Measurements from ENCODE around the gene CRIM1.

The CRIM1 gene

DNA sequence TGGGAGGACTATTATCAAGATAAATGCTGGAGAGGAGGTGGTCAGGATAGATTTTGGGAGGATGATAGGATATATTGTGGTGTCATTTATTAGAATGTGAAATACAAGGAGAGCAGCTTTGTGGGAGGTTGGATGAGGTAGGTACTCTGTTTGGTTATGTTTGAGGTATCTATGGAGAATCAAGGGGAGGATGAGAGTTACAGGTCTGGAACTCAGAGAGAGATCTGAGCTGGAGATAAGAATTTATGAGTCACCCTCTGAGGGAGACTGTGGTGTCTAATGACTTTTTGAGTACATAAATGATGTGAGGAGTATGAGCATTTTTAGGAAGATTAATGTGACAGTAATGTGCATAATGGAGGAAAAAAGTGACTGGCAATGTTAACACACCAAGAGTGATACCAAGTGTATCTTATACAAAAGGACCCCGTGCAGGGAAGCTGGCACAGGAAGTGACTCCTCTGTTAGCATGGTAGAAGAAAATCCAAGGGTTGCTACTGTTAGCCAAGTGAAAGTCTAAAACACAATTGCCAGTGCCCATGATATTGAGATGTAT lies 48.2 kb downstream of the CRIM1 start:
- FAIRE-seq, result no peak

DNA sequence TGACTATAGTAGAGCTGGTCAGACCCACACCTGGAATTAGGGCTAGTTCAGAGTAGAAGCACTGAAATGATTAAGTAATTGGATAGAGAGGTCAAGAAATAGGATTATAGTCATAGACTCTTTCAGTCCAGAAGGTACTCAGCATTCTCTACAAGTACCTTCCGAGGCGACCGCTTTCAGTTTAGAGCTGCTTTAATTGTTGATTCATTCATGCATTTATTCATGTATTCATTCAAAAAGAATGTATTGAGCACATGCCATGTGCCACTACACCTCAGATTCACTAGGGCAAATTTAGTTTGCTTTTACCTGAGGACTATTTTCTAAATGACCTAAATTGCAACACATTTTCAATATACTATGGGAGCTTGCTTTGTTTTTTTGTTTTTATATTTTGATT lies 48.7 kb downstream of the CRIM1 start:
- FAIRE-seq, result no peak

GRCh38 chr2:36404754-36405153 lies 49.2 kb downstream of the CRIM1 start:
- no peak for FAIRE-seq

DNA sequence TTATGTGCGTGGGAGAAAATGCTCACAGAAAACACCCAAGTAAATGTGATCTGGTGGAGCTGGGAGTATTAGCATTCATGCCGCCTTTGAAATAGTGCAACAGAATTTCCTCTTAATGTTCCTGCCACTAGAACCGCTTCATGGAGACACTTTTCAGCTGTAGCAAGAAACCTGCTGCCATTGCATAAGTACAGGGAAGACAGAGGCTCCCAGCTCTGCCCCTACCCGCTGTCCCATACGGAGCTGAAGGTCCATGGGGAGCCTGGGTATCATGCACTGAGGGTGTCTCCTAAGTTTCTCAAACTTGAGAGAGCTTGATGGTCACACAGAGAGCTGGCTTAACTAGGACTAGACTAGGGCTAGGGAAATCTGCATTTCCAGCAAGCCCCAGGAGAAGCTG lies 49.6 kb downstream of the CRIM1 start:
- FAIRE-seq, result no peak

DNA sequence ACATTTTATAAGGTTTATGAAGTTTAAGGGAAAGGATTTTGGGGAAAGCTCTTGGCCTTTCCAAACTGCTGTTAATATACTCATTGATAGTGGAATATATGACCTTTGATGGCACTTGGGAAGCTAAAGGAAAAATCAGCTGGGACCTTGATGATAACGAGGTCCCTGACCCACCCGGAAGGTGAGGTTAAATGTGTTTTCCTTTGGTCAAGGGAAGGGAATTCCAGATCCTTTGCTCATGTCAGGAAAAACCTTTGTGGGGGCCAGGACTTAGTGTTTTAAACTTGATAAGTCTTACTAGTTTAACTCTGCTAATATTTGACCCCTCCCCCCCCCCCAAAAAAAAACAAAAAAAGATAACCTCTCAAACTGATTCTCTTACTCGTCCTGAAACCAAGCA lies 50.7 kb downstream of the CRIM1 start:
- FAIRE-seq, result no peak

DNA sequence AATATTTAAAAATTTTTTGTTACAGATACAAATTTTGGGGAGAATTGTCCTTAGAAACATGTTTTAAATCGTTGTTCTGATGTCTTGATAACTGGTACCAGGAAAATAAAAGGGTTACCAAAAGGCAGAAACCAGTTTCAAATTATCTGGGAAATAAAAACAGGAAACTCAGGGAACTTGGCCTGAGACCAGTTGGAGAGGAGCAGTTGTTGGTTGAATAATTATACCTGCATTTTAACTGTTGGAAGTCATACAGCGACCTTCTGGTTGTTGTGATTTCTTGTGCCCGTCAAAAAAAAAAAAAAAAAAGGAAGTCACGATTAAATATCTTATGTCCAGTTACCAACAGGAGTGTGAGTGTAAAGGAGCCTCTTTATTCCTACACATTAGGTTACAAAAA lies 51.8 kb downstream of the CRIM1 start:
- FAIRE-seq, result no peak

DNA sequence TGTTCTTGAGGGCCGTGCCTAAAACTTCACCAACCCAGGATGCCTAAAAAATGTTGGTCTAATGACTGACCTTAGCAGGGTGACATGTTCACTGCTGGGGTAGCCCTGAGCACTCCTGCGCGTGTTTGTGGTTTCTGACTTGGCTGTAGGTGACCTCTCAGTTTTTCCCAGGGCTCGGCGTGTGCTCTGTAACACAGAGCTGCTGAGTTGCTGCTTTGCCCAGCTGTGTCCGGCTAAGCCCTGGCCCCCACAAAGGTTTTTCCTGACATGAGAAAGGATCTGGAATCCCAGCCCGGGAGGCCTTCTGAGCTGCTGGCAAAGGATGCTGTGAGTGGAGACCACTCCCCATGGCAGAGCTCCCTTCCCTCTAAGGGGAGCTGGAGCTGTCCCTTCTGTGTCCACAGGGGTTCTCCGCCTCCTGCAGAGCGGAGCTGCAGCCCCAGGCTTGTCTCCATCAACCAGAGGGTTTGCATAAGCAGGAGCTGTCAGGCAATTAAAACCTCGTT lies 52.7 kb downstream of the CRIM1 start:
- FAIRE-seq, result no peak

GRCh38 chr2:36409335-36409734 lies 53.8 kb downstream of the CRIM1 start:
- no peak for FAIRE-seq

DNA sequence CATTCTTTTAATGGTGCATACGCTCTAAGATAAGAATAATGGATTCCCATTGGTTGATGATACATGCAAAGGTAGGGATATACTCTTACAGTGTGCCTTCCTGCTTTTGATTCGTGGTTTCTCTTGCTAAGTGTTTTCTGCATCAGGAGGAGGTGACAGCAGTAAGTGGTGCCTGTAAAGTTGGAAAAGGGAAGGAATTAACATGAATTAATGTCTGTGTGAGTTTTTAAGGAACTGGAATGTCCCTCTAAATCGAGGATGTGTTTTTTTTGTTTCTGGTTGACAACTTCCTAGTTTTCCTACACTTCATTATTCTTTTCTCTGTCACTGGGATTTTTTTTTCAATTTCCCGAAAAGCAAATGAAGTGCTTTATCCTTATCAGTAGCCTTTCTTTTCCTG lies 54.4 kb downstream of the CRIM1 start:
- no peak for FAIRE-seq

GRCh38 chr2:36410681-36411080 lies 55.1 kb downstream of the CRIM1 start:
- FAIRE-seq, result no peak

- FAIRE-seq, result no peak
These were observed 56.4 kb downstream of the CRIM1 start for GRCh38 chr2:36411962-36412444.

DNA sequence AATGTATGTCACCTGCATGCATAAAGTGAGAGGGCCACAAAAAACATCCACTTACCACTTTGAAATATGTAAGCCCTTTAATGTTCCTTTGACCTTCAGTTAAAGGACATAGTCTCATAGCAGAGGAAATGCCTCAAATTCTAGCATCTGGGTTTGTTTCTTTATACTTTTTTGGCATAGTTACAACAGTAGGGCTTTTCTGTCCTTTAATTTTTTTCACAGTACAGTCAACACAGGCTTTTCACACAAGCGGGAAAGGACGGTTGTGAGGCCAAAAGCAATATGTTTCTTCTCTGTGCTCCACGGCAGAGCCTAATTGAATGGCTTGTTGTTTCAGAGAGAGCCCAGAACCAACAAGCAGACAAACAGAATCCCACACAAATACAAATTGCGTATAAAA lies 57.6 kb downstream of the CRIM1 start:
- no peak for FAIRE-seq

DNA sequence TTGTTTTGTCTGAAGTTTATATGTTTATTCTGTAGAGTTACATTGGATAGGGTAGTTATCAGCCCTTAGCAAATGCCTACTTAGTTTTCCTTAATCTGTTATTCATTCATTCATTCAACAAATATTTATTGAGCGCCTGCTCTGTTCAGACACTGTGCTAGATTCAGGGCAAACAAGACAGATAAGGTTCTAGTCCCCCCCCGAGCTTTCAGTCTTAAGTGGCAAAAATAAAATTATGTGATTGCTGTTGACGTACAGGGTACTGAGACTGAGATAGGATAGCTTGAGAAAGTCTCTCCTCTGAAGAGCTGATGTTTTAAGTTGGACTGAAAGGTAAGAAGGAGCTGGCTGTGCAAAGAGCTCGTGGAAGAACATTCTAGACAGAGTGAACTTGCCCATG lies 58.7 kb downstream of the CRIM1 start:
- no peak for FAIRE-seq

DNA sequence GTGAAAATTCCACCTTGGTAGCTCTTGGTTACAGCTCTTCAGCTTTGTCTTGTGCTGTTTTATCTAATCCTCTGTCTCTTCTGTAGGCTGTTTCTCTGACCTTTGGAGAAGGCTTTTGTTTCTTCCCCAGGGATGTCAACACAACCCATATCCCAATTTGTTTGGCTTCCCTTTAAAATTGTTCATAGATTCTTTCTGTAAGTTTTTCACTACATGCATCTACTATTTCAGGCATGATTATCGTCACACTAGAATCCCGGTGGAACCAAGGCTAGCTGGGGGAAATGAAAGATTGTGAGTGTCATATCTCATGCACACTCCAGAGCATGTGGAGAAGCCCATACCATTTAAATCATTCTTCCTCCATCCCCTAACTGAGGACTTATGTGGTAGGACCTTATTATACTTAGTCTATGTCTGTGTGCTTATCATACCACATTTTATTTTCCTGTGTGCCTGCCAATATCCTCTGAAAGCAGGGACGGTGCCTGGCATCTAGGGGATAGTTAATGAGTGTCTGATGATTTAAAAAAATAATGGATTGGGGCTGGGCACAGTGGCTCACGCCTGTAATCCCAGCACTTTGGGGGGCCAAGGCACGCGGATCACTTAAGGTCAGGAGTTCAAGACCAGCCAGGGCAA lies 59.9 kb downstream of the CRIM1 start:
- FAIRE-seq, result no peak

- FAIRE-seq, result no peak
These were observed 61.0 kb downstream of the CRIM1 start for GRCh38 chr2:36416370-36417165.

- FAIRE-seq, result no peak
These were observed 65.1 kb downstream of the CRIM1 start for GRCh38 chr2:36420569-36421181.

DNA sequence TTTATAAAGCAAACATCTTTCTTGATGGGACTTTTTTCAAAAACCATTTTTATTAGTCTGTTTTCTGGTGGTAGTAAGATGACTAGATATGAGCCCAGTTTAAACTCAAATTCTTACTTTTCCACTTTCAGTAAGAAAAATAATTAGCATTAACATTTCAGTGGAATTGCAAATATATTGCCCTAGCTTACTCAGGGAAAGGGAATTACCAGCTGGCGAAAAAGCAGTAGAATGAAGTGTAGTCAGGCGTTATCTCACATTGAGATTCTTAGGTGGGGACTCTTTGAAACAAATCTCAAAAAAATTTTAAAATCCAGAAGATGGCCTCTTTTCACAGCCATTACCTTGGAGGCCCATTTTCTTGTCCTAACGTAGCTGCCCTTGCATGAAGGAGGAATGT lies 65.8 kb downstream of the CRIM1 start:
- no peak for FAIRE-seq

GRCh38 chr2:36423172-36423571 lies 67.6 kb downstream of the CRIM1 start:
- FAIRE-seq, result peak; percentile 30

GRCh38 chr2:36423619-36424120 lies 68.1 kb downstream of the CRIM1 start:
- no peak for FAIRE-seq

DNA sequence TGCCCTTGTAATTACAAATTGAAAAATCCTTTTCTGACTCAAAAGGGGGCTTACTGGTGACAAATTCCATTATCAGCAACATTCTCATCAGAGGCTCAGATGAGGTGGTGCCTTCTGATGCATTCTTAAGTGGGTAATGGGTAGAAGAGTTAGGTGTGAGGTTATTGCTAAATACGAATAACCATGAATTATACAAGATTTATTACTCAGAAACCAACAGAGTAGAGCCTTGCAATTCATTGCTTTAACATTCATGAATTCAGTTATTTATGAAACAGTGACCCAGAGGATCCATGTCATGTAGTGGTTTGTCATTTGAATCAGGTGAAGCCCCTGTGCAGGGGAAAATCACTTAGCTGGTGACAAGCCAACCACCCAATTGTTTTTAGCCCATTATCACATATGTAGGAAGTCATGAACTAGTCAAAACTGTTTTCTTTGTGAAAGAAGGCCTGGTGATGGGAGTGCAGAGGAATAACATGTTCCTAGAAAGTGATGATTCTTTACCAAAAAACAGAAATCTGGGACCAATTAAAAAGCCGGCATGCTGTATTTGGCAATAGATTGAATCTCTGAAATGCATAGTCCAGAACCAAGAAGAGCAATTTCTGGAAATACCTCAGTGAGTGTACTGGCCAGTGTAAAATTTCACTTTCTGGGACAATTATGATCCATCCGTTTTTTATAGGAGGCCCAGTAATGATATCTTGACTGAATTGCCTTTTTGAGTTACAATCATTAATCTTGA lies 70.2 kb downstream of the CRIM1 start:
- no peak for FAIRE-seq

DNA sequence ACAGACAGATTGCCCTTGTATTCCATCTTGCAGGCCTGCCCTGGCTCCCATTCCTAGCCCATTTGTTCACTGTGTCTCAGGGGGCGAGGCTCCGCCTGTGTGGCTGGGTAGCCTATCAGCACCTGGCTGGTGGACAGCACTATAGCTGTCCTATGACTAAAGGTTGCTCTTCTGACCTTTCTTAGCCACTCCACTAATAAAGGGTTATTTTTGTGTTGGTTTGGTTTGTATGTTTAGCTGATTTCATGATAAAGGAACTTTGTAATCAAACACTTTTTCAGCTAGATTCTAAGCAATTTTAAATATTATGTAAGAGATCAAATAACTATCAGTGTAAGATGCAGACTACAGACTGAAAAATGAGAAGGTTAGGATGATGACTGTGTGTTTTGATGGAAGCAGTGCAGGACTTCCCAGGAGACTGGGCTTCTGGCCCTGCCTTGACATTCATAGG lies 72.2 kb downstream of the CRIM1 start:
- FAIRE-seq, result no peak

DNA sequence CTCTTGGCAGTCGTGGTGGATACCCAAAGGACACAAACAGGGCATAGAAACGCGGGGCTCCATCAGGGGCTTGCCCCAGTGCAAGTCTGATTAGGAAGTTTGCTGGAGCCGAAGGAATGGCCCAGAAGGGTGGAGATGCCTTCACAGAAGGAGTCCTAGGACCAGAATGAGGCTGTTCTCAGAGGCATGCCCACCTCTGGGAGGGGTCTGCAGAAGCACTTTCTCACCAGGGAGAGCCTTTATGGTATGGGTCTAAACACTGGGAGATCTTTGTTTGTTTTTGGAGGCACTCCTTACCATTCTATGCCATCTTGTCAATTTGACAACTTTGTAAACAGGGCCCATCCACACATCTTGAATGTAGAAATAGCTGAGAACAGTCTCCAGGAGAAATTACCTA lies 75.0 kb downstream of the CRIM1 start:
- FAIRE-seq, result no peak

DNA sequence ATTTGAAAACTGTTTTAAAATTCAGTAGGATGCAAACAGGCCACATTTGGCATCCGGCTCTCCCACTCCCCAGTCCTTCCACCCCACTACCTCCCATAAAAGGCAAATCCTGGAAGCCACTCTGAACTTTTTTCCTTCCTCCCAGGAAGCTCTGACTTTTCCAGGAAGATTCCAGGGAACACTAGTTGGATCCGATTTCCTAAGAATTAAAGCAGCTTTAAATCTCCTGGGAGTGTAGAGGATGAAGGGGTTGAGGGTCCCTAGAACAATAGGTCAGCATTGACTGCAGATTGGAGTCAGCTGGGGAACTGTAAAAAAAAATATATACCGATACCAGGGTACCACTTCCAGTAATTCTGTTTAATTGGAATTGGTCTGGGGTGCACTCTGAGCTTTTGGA lies 76.9 kb downstream of the CRIM1 start:
- no peak for FAIRE-seq
